Neuronal stem cell (in vitro differentiated cells): Measurements from ENCODE around the gene SYNE1.

Experiments
- DNase-seq: peaks from one replicate; pipeline ENCODE4 v3.0.0-alpha.2; 2013; ENCODE audit warnings: low spot score
- H2AFZ ChIP-seq: one replicate; pipeline ENCODE4 v1.6.1; 2013; ENCODE audit warnings: mild to moderate bottlenecking, low read length, inconsistent platforms
- H2AK5ac ChIP-seq: 2 replicates; pipeline ENCODE4 v1.6.1; 2013; ENCODE audit warnings: low read depth, mild to moderate bottlenecking, inconsistent platforms, low read length, moderate library complexity, mixed read lengths
- H2BK120ac ChIP-seq: 2 replicates; pipeline ENCODE4 v1.6.1; 2013; ENCODE audit warnings: low read depth, mild to moderate bottlenecking, inconsistent platforms, low read length, moderate library complexity, mixed read lengths
- H2BK12ac ChIP-seq: one replicate; pipeline ENCODE4 v1.6.1; 2013; ENCODE audit warnings: low read length, inconsistent platforms
- H2BK15ac ChIP-seq: 2 replicates; pipeline ENCODE4 v1.6.1; 2013; ENCODE audit warnings: mild to moderate bottlenecking, low read length, inconsistent platforms, mixed read lengths
- H2BK5ac ChIP-seq: one replicate; pipeline ENCODE4 v1.6.1; 2013; ENCODE audit warnings: inconsistent platforms, mild to moderate bottlenecking, low read length, moderate library complexity
- H3K14ac ChIP-seq: one replicate; pipeline ENCODE4 v1.6.1; 2013; ENCODE audit warnings: low read length, inconsistent platforms
- H3K18ac ChIP-seq: 2 replicates; pipeline ENCODE4 v1.6.1; 2013; ENCODE audit warnings: low read length, inconsistent platforms
- H3K23ac ChIP-seq: 2 replicates; pipeline ENCODE4 v1.6.1; 2013; ENCODE audit warnings: low read depth, mild to moderate bottlenecking, mixed read lengths, low read length, inconsistent platforms; ENCODE audit not compliant: poor library complexity
- H3K27ac ChIP-seq: replicated peaks from 3 replicates; pipeline ENCODE4 v1.5.1; 2013; ENCODE audit warnings: low read length, inconsistent platforms
- H3K27me3 ChIP-seq, 3 experiments: 2 replicates each; pipeline ENCODE4 v1.6.1; 2013; ENCODE audit warnings: low read length in 3 of 3, mild to moderate bottlenecking in 2 of 3, inconsistent platforms in 1 of 3, low read depth in 1 of 3, mixed read lengths in 1 of 3, moderate library complexity in 1 of 3; ENCODE audit not compliant: control insufficient read depth in 3 of 3, insufficient read depth in 3 of 3
- H3K36me3 ChIP-seq, 2 donors: replicated peaks in 1 of 2; 2 replicates each; pipeline ENCODE4 v1.6.1; 2013; ENCODE audit warnings: low read length in 2 of 2; ENCODE audit not compliant: control insufficient read depth in 2 of 2, insufficient read depth in 2 of 2
- H3K4ac ChIP-seq: 2 replicates; pipeline ENCODE4 v1.6.1; 2013; ENCODE audit warnings: inconsistent platforms, mild to moderate bottlenecking, low read length, moderate library complexity
- H3K4me1 ChIP-seq, 2 donors: 1 replicate in 1 of 2; 2 replicates in 1 of 2; pipeline ENCODE4 v1.6.1; 2013; ENCODE audit warnings: low read length in 2 of 2, low read depth in 1 of 2; ENCODE audit not compliant: control insufficient read depth in 2 of 2, insufficient read depth in 1 of 2
- H3K4me2 ChIP-seq: one replicate; pipeline ENCODE4 v1.6.1; 2013; ENCODE audit warnings: mild to moderate bottlenecking, low read length, inconsistent platforms; ENCODE audit not compliant: insufficient read depth, poor library complexity, severe bottlenecking
- H3K4me3 ChIP-seq, 2 donors: 2 replicates each; pipeline ENCODE4 v1.5.1; 2013; ENCODE audit warnings: low read length in 2 of 2, mild to moderate bottlenecking in 2 of 2, inconsistent platforms in 1 of 2, moderate library complexity in 1 of 2
- H3K79me1 ChIP-seq: one replicate; pipeline ENCODE4 v1.6.1; 2013; ENCODE audit warnings: low read depth, mild to moderate bottlenecking, inconsistent platforms, low read length, moderate library complexity
- H3K9ac ChIP-seq: one replicate; pipeline ENCODE4 v1.6.1; 2013; ENCODE audit warnings: mild to moderate bottlenecking, low read depth, low read length, inconsistent platforms; ENCODE audit not compliant: poor library complexity
- H3K9me3 ChIP-seq, 2 donors: replicated peaks in 1 of 2; 2 replicates each; pipeline versions ENCODE3 to v1.6.1; 2013; ENCODE audit warnings: low read length in 2 of 2, mild to moderate bottlenecking in 2 of 2, inconsistent platforms in 1 of 2, low read depth in 1 of 2, mixed read lengths in 1 of 2, moderate library complexity in 1 of 2; ENCODE audit not compliant: control insufficient read depth in 2 of 2, insufficient read depth in 1 of 2
- H4K8ac ChIP-seq: one replicate; pipeline ENCODE4 v1.6.1; 2013; ENCODE audit warnings: low read depth, mild to moderate bottlenecking, inconsistent platforms, low read length, moderate library complexity
- H4K91ac ChIP-seq: one replicate; pipeline ENCODE4 v1.6.1; 2013; ENCODE audit warnings: low read length, low read depth, mild to moderate bottlenecking, inconsistent platforms; ENCODE audit not compliant: poor library complexity
- WGBS, 2 donors: extraction: QIAGEN DNeasy Blood & Tissue Kit; methylation state at CpG; one replicate each; pipeline ENCODE4 v1.1.7; 2013; ENCODE audit warnings: missing lambda C conversion rate in 2 of 2, mixed read lengths in 1 of 2; ENCODE audit not compliant: insufficient read length in 2 of 2, insufficient replicate concordance in 1 of 2; ENCODE audit errors: extremely low coverage in 2 of 2; 5-methylcytosine and 5-hydroxymethylcytosine counted together

The SYNE1 gene

GRCh38 chr6:152173957-152174356 lies 463.2 kb downstream of the SYNE1 start:
- Histone ChIP-seq H3K23ac (no peak overlapping the region), H3K27me3 (no peaks in the 10 kb centered on the region), H3K27ac (no peak overlapping the region), H4K8ac (no peak overlapping the region), H3K9ac (no peak overlapping the region), H2AFZ (no peak overlapping the region), H2BK120ac (no peak overlapping the region), H3K4ac (no peak overlapping the region), H3K4me3 (no peak overlapping the region), H3K79me1 (no peaks in the 10 kb centered on the region), H2AK5ac (no peak overlapping the region), H2BK5ac (no peak overlapping the region), H3K36me3 (no peaks in the 10 kb centered on the region), H2BK15ac (no peak overlapping the region), H3K9me3 (peaks cover 0 to 5% of the 10 kb centered on the region in 2 donors), H3K18ac (no peak overlapping the region), H3K4me2 (no peak overlapping the region), H2BK12ac (no peak overlapping the region), H3K4me1 (peaks cover 0 to 1% of the 10 kb centered on the region in 2 donors), H4K91ac (no peak overlapping the region), H3K14ac (no peak overlapping the region)
- DNase-seq = no peak
- no CpG with 5 or more reads among the region's 2 CpGs for WGBS, 2 donors

GRCh38 chr6:152173321-152173720 lies 463.8 kb downstream of the SYNE1 start:
- H3K4ac ChIP-seq = no peak overlapping the region
- no peak overlapping the region for H3K23ac ChIP-seq
- H3K27me3 ChIP-seq = no peaks in the 10 kb centered on the region
- no peaks in the 10 kb centered on the region for H3K36me3 ChIP-seq
- no peak overlapping the region for H3K27ac ChIP-seq
- no peak overlapping the region for H2BK5ac ChIP-seq
- no peak overlapping the region for H2BK15ac ChIP-seq
- no peak overlapping the region for H3K4me3 ChIP-seq
- peaks cover 0 to 1% of the 10 kb centered on the region in 2 donors for H3K4me1 ChIP-seq
- H3K9ac ChIP-seq = no peak overlapping the region
- H2AK5ac ChIP-seq = no peak overlapping the region
- no CpG with 5 or more reads among the region's 4 CpGs for WGBS, 2 donors
- no peak overlapping the region for H3K18ac ChIP-seq
- no peak overlapping the region for H3K4me2 ChIP-seq
- H2BK12ac ChIP-seq = no peak overlapping the region
- no peak overlapping the region for H3K14ac ChIP-seq
- no peak overlapping the region for H4K91ac ChIP-seq
- peaks cover 0 to 5% of the 10 kb centered on the region in 2 donors for H3K9me3 ChIP-seq
- no peaks in the 10 kb centered on the region for H3K79me1 ChIP-seq
- DNase-seq = no peak
- no peak overlapping the region for H2AFZ ChIP-seq
- no peak overlapping the region for H4K8ac ChIP-seq
- no peak overlapping the region for H2BK120ac ChIP-seq

- Histone ChIP-seq H4K91ac (no peak overlapping the region), H3K4me3 (no peak overlapping the region), H3K23ac (no peak overlapping the region), H3K27me3 (no peaks in the 10 kb centered on the region), H3K4ac (no peak overlapping the region), H3K18ac (no peak overlapping the region), H3K14ac (no peak overlapping the region), H2BK5ac (no peak overlapping the region), H3K9me3 (peaks cover 0 to 5% of the 10 kb centered on the region in 2 donors), H3K79me1 (no peaks in the 10 kb centered on the region), H3K27ac (no peak overlapping the region), H2BK120ac (no peak overlapping the region), H4K8ac (no peak overlapping the region), H2BK15ac (no peak overlapping the region), H3K36me3 (no peaks in the 10 kb centered on the region), H3K9ac (no peak overlapping the region), H2BK12ac (no peak overlapping the region), H3K4me1 (peaks cover 0 to 1% of the 10 kb centered on the region in 2 donors), H3K4me2 (no peak overlapping the region), H2AK5ac (no peak overlapping the region), H2AFZ (peak overlapping the region; percentile 69)
- no CpG with 5 or more reads among the region's 13 CpGs for WGBS, 2 donors
- DNase-seq = no peak
Observed at GRCh38 chr6:152170702-152171667, 466.2 kb downstream of the SYNE1 start.

GRCh38 chr6:152170313-152170701 lies 466.9 kb downstream of the SYNE1 start:
- Histone ChIP-seq H3K36me3 (no peaks in the 10 kb centered on the region), H2BK120ac (no peak overlapping the region), H3K27me3 (no peaks in the 10 kb centered on the region), H3K27ac (no peak overlapping the region), H3K4me1 (peaks cover 0 to 1% of the 10 kb centered on the region in 2 donors), H3K18ac (no peak overlapping the region), H2BK15ac (no peak overlapping the region), H2BK5ac (no peak overlapping the region), H2AK5ac (no peak overlapping the region), H3K14ac (no peak overlapping the region), H3K79me1 (no peaks in the 10 kb centered on the region), H4K91ac (no peak overlapping the region), H3K23ac (no peak overlapping the region), H4K8ac (no peak overlapping the region), H2AFZ (no peak overlapping the region), H3K4ac (no peak overlapping the region), H2BK12ac (no peak overlapping the region), H3K9ac (no peak overlapping the region), H3K4me2 (no peak overlapping the region), H3K4me3 (no peak overlapping the region), H3K9me3 (peaks cover 0 to 5% of the 10 kb centered on the region in 2 donors)
- no CpG with 5 or more reads among the region's 4 CpGs for WGBS, 2 donors
- no peak for DNase-seq
